K562 (cell line): ENCODE results near the gene ITGA11. TPM values are rescaled to one million over a fixed set of nuclear protein-coding genes. Genes with fewer than 3 reads are reported as not detected.

Experiments used
- ARID1B ChIP-seq: fragments of 450-650 bp; IDR thresholded peaks from 2 replicates; pipeline ENCODE4 v1.6.1; 2016; ENCODE audit warnings: antibody characterized with exemption, mild to moderate bottlenecking, inconsistent platforms
- BDP1 ChIP-seq: IDR thresholded peaks from 3 replicates; pipeline ENCODE4 v1.6.1; 2011; ENCODE audit not compliant: insufficient read length, insufficient read depth
- CBFA2T2 ChIP-seq: fragments of 450-650 bp; conservative IDR thresholded peaks from 2 replicates; pipeline ENCODE4 v1.6.1; 2017; ENCODE audit warnings: mild to moderate bottlenecking
- CBFA2T3 ChIP-seq: fragments of 450-650 bp; IDR thresholded peaks from 2 replicates; pipeline ENCODE4 v1.6.1; 2017
- DPF2 ChIP-seq: fragments of 450-650 bp; IDR thresholded peaks from 2 replicates; pipeline ENCODE4 v1.6.1; 2016
- ETV1 ChIP-seq: fragments of 450-650 bp; conservative IDR thresholded peaks from 2 replicates; pipeline ENCODE4 v1.6.1; 2016; ENCODE audit warnings: missing genetic modification characterization, control low read depth, low read depth, missing compliant biosample characterization
- FOSL1 ChIP-seq: fragments of 200-800 bp; sonication (Bioruptor generic); conservative IDR thresholded peaks from 2 replicates; pipeline ENCODE4 v1.6.1; 2016; ENCODE audit warnings: missing genetic modification characterization, missing compliant biosample characterization
- PHB2 ChIP-seq: fragments of 450-650 bp; IDR thresholded peaks from 2 replicates; pipeline ENCODE4 v1.6.1; 2017; ENCODE audit warnings: low read depth
- SMARCA4 ChIP-seq: fragments of 450-650 bp; IDR thresholded peaks from 2 replicates; pipeline ENCODE4 v1.6.1; 2016
- SRSF3 ChIP-seq: fragments of 200-400 bp; formaldehyde crosslinking; IDR thresholded peaks from 2 replicates; pipeline ENCODE4 v1.6.1; 2016; ENCODE audit warnings: mild to moderate bottlenecking, low read length, moderate library complexity; ENCODE audit not compliant: insufficient read depth
- USF1 ChIP-seq: sonication (generic); formaldehyde crosslinking; IDR thresholded peaks from 2 replicates; pipeline ENCODE4 v1.9.0; 2022; ENCODE audit warnings: mild to moderate bottlenecking, missing genetic modification reagents
- VEZF1 ChIP-seq: fragments of 200-800 bp; sonication (Bioruptor generic); IDR thresholded peaks from 2 replicates; pipeline ENCODE4 v1.6.1; 2017; ENCODE audit warnings: missing genetic modification characterization, missing compliant biosample characterization
- ZNF431 ChIP-seq: sonication (generic); formaldehyde crosslinking; IDR thresholded peaks from 2 replicates; pipeline ENCODE4 v1.8.0; 2022; ENCODE audit warnings: mild to moderate bottlenecking, missing genetic modification reagents
- ZNF668 ChIP-seq: fragments of 250-450 bp; sonication (Bioruptor Pico); IDR thresholded peaks from 2 replicates; pipeline ENCODE4 v1.8.0; 2022; ENCODE audit warnings: mild to moderate bottlenecking, inconsistent platforms
- polyA plus RNA-seq, 8 experiments: library from polyadenylated mRNA; depleted of rRNA in 4 of 8; stranded (reverse) in 5 of 8; unstranded in 3 of 8; fragments of >200 nt; fragmentation: Nextera tagmentation in 2 of 8; fragmentation: Illumina TruSeq in 1 of 8; extraction: Ambion mirVana in 2 of 8; extraction: Trizol in 1 of 8; gene quantifications; 2 replicates each; pipeline versions ENCODE4 v1.2.1 to v1.2.3, GENCODE V29; 2011 to 2014; ENCODE audit warnings: inconsistent platforms in 1 of 8, missing spikeins in 1 of 8
- total RNA-seq, 7 experiments: library from RNA; depleted of rRNA in 6 of 7; stranded (reverse); fragments of >200 nt in 6 of 7; fragmentation: Illumina TruSeq in 2 of 7; extraction: Trizol in 2 of 7; gene quantifications; 2 replicates each; pipeline versions ENCODE4 v1.2.1 to v1.2.3, GENCODE V29; 2011 to 2021; ENCODE audit warnings: low replicate concordance in 1 of 7
- TF ChIP-seq, protein P1 (sequence below): sonication (generic); formaldehyde crosslinking; IDR thresholded peaks from 2 replicates; pipeline ENCODE4 v1.8.0; 2022; ENCODE audit warnings: missing genetic modification reagents, mild to moderate bottlenecking, moderate library complexity, borderline replicate concordance
- TF ChIP-seq, protein P2 (sequence below): sonication (generic); formaldehyde crosslinking; IDR thresholded peaks from 2 replicates; pipeline ENCODE4 v1.5.0; 2020; ENCODE audit warnings: missing genetic modification reagents
- TF ChIP-seq, protein P3 (sequence below): fragments of 250-450 bp; sonication (Bioruptor Pico); IDR thresholded peaks from 2 replicates; pipeline ENCODE4 v1.9.0; 2021; ENCODE audit warnings: mild to moderate bottlenecking, inconsistent platforms

ITGA11 gene
- total and polyA plus RNA-seq, 9 of the 15 experiments (the other 6 are each of a cell fraction or from before 2014, with no cell fraction given), result 0.01 TPM; not detected in 8

DNA sequence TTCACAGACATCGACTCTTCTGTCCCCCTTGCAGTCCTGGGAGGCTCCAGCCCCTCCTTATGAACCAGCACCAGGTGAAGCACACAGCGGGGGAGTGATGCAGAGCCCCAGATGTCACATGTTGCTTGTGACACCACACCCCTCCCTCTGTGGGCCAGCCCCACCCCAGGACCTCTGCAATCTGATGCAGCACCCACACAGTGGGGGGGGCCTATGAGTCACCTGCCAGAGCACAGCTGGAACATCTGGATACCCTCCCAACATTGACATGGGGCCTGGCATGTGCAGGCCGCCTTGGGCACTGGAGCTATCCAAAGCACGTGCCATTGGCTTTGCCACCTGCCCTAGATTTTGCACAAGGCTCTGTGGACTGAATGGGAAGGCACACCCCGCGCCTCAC, 83.9 kb downstream of the ITGA11 start (continued):
- TF ChIP-seq FOSL1 (peak; percentile 90), ARID1B (peak; percentile 33; the same call in 1 of the 2 replicates), VEZF1 (CRISPR knock-in tag) (peak; percentile 88), SRSF3 (no peak), SMARCA4 (peak; percentile 28; the same call in 1 of the 2 replicates), ZNF431 (CRISPR knock-in tag) (no peak), CBFA2T2 (peak; percentile 74), BDP1 (no peak), USF1 (CRISPR knock-in tag) (peak; percentile 63), PHB2 (no peak), ETV1 (tag) (no peak), DPF2 (peak; percentile 29; the same call in 1 of the 2 replicates), ZNF668 (CRISPR knock-in tag) (no peak), CBFA2T3 (peak; percentile 73)
- TF ChIP-seq, protein P1, sequence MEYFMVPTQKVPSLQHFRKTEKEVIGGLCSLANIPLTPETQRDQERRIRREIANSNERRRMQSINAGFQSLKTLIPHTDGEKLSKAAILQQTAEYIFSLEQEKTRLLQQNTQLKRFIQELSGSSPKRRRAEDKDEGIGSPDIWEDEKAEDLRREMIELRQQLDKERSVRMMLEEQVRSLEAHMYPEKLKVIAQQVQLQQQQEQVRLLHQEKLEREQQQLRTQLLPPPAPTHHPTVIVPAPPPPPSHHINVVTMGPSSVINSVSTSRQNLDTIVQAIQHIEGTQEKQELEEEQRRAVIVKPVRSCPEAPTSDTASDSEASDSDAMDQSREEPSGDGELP, result peak; percentile 82; the same call in 1 of the 2 replicates
- TF ChIP-seq, protein P2, sequence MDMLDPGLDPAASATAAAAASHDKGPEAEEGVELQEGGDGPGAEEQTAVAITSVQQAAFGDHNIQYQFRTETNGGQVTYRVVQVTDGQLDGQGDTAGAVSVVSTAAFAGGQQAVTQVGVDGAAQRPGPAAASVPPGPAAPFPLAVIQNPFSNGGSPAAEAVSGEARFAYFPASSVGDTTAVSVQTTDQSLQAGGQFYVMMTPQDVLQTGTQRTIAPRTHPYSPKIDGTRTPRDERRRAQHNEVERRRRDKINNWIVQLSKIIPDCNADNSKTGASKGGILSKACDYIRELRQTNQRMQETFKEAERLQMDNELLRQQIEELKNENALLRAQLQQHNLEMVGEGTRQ (CRISPR knock-in tag), result peak; percentile 49
- TF ChIP-seq, protein P3, sequence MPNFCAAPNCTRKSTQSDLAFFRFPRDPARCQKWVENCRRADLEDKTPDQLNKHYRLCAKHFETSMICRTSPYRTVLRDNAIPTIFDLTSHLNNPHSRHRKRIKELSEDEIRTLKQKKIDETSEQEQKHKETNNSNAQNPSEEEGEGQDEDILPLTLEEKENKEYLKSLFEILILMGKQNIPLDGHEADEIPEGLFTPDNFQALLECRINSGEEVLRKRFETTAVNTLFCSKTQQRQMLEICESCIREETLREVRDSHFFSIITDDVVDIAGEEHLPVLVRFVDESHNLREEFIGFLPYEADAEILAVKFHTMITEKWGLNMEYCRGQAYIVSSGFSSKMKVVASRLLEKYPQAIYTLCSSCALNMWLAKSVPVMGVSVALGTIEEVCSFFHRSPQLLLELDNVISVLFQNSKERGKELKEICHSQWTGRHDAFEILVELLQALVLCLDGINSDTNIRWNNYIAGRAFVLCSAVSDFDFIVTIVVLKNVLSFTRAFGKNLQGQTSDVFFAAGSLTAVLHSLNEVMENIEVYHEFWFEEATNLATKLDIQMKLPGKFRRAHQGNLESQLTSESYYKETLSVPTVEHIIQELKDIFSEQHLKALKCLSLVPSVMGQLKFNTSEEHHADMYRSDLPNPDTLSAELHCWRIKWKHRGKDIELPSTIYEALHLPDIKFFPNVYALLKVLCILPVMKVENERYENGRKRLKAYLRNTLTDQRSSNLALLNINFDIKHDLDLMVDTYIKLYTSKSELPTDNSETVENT, result no peak
